ENCODE results near the gene SSR1. TPM values are rescaled to one million over a fixed set of nuclear protein-coding genes. Genes with fewer than 3 reads are reported as not detected.

Gene SSR1
- total RNA-seq, 1 donor from 2014 or later: 33.9 TPM

Other genes starting within 250 kb of the SSR1 start
- 10.2 and 17.5 TPM in 2 replicates for gene RREB1, start 205.2 kb downstream of the SSR1 start, total RNA-seq
- under 0.01 and 0.20 TPM in 2 replicates for gene CAGE1, start 76.5 kb upstream of the SSR1 start, total RNA-seq
- 11.8 and 25.2 TPM in 2 replicates for gene RIOK1, start 76.6 kb upstream of the SSR1 start, total RNA-seq
- gene DSP, start 228.5 kb upstream of the SSR1 start, total RNA-seq: 19.2 and 76.0 TPM in 2 replicates

Data from lung microvascular endothelial cell (primary cell).